Right lobe of liver (tissue), 4 donors: ENCODE measurements around the gene MCRIP1.

Source experiments
- POLR2A ChIP-seq: fragments of 450-650 bp; IDR thresholded peaks from one replicate; pipeline ENCODE4 v1.6.1; 2017; ENCODE audit warnings: antibody characterized with exemption, mild to moderate bottlenecking
- TF ChIP-seq, protein P1 (sequence below), 4 donors: fragments of 200-600 bp in 3 of 4; fragments of 450-650 bp in 1 of 4; IDR thresholded peaks; one replicate each; pipeline versions ENCODE4 v1.5.1 to v1.8.0; 2016 to 2022; ENCODE audit warnings: antibody characterized with exemption in 4 of 4, mild to moderate bottlenecking in 2 of 4
- donor health status: DM: no; HTN: no; CAD: no.
- donor health status: DM: no; HTN: no; CAD: no.
- donor health status: DM: no; HTN: yes; CAD: no.

DNA sequence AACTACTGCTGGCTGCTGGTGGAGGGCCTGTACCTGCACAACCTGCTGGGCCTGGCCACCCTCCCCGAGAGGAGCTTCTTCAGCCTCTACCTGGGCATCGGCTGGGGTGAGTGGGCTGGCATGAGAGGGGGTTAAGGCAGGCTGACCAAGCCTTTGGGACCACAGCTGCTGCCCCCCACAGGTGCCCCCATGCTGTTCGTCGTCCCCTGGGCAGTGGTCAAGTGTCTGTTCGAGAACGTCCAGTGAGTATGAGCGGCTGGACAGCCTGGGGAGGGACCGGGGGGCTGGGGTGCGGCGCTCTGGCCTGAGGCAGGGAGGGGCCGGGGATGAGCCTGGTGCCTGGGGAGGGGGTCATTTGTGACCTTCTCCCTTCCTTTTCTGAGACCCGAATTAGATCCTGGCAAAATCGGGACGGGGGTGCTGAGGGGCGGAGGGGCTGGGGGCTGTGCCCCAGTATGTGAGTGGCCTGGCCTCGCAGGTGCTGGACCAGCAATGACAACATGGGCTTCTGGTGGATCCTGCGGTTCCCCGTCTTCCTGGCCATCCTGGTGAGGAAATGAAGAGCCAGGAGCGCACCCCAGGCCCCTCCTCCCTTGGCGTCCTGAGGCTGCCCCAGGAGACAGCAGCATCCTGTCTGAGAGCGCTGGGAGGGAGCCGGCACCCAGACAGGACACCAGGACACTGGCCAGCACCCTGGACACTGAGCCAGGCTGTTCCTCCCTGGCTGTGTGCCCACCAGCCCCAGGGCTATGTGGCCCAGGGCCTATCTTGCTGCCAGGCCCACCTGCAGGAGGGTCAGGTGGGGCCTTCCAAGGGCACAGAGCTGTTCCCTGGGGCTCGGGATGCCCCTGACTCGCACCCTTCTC, 21.2 kb downstream of the MCRIP1 start:
- TF ChIP-seq, protein P1, sequence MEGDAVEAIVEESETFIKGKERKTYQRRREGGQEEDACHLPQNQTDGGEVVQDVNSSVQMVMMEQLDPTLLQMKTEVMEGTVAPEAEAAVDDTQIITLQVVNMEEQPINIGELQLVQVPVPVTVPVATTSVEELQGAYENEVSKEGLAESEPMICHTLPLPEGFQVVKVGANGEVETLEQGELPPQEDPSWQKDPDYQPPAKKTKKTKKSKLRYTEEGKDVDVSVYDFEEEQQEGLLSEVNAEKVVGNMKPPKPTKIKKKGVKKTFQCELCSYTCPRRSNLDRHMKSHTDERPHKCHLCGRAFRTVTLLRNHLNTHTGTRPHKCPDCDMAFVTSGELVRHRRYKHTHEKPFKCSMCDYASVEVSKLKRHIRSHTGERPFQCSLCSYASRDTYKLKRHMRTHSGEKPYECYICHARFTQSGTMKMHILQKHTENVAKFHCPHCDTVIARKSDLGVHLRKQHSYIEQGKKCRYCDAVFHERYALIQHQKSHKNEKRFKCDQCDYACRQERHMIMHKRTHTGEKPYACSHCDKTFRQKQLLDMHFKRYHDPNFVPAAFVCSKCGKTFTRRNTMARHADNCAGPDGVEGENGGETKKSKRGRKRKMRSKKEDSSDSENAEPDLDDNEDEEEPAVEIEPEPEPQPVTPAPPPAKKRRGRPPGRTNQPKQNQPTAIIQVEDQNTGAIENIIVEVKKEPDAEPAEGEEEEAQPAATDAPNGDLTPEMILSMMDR (IDR thresholded peaks at IDR 0.05): no peak
- no peak for TF ChIP-seq POLR2A
